Loucy (cell line): ENCODE measurements around the gene AGTRAP.

ENCODE experiments used
- CTCF ChIP-seq: fragments of 200-600 bp; sonication (generic); conservative IDR thresholded peaks from 2 replicates; pipeline ENCODE4 v1.5.1; 2014; ENCODE audit warnings: mild to moderate bottlenecking, antibody characterized with exemption, low read length
- EZH2phosphoT487 ChIP-seq: fragments of 200-600 bp; IDR thresholded peaks from 2 replicates; pipeline ENCODE4 v1.6.1; 2018; ENCODE audit warnings: antibody characterized with exemption, mild to moderate bottlenecking, moderate library complexity, borderline replicate concordance

GRCh38 chr1:11719313-11720032 is 16.5 kb upstream of the AGTRAP start:
- TF ChIP-seq CTCF (peak; percentile 99), EZH2phosphoT487 (no peak)
